SK-N-MC (cell line): Measurements from ENCODE around the gene BCL2L1.
"Not testable (repeated sequence)": the region's sequence is repeated elsewhere in the genome, so short reads cannot be mapped to it uniquely, and the experiment has no call there.

ENCODE experiments used
- DNase-seq: peaks from one replicate; pipeline ENCODE4 v3.0.0-alpha.2; 2011; ENCODE audit warnings: low read depth, low spot score
- H3K27ac ChIP-seq: fragments of 200-600 bp; sonication (generic); 2 replicates; pipeline ENCODE4 v1.5.1; 2016; ENCODE audit warnings: mixed run types
- H3K36me3 ChIP-seq: fragments of 200-600 bp; sonication (generic); 2 replicates; pipeline ENCODE4 v1.6.1; 2017; ENCODE audit warnings: antibody characterized with exemption, low read length, mixed read lengths; ENCODE audit not compliant: insufficient read depth
- H3K4me3 ChIP-seq: fragments of 200-600 bp; sonication (generic); 2 replicates; pipeline ENCODE4 v1.5.1; 2016
- H3K9ac ChIP-seq: fragments of 200-600 bp; sonication (generic); 2 replicates; pipeline ENCODE4 v1.8.0; 2017; ENCODE audit warnings: mixed run types, mixed read lengths; ENCODE audit not compliant: insufficient read length
- H3K9me3 ChIP-seq: fragments of 200-600 bp; sonication (generic); 2 replicates; pipeline ENCODE4 v1.6.1; 2017; ENCODE audit warnings: low read depth, mild to moderate bottlenecking, antibody characterized with exemption, low read length, moderate library complexity, mixed read lengths
- EZH2 ChIP-seq: fragments of 200-600 bp; sonication (generic); IDR thresholded peaks from one replicate; pipeline ENCODE4 v1.6.1; 2017; ENCODE audit warnings: antibody characterized with exemption
- FOXP2 ChIP-seq: optimal IDR thresholded peaks from 2 replicates; pipeline ENCODE3; 2011; ENCODE audit warnings: mild to moderate bottlenecking, moderate library complexity; ENCODE audit not compliant: insufficient read depth; ENCODE audit errors: extremely low read length, control extremely low read depth
- POLR2AphosphoS5 ChIP-seq: IDR thresholded peaks from 2 replicates; pipeline ENCODE4 v1.6.1; 2012; ENCODE audit warnings: mild to moderate bottlenecking, low read depth, low read length, borderline replicate concordance

Gene BCL2L1

DNA sequence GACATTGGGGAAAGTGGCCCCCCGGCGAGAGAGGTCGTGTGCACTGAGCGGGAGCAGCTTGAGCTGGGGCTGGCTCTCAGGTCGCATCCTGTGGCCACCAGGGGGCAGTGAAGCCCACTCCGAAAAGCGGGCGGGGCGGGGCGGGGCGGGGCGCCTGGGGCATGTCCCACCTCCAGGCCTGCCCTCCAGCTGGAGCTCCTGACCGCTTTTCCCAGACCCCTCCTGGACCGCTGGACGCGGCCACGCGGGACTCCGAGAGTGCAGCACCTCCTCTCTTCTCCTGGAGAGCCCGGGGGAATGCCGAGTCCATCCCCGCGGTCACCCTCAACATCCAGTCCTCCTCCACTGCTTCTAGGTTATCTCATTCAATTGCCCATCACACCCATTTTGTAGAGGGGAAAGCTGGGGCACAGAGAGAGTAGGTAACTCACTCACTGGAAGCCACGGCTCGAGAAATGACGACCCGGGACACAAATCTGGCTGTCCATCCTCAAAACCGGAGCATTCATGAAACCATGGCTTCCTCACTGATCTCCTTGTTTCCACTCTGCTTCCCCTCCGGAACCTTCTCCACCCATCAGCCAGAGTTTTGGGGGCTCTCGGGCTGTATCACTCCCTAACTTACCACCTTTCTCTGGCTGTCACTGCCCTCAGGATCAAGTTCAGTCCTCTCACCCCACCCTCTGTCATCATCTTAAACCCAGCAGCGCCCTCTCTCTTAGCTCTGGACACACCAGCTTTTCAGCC lies 60.9 kb downstream of the BCL2L1 start:
- H3K4me3 ChIP-seq = peak overlapping the region; percentile 70
- TF ChIP-seq EZH2 = no peak
- no peak for TF ChIP-seq POLR2AphosphoS5
- TF ChIP-seq FOXP2 = no peak
- no peak overlapping the region for H3K27ac ChIP-seq
- H3K9me3 ChIP-seq = no peaks in the 10 kb centered on the region
- no peak overlapping the region for H3K9ac ChIP-seq
- no peaks in the 10 kb centered on the region; the same call in 1 of the 2 replicates for H3K36me3 ChIP-seq
- DNase-seq = no peak

DNA sequence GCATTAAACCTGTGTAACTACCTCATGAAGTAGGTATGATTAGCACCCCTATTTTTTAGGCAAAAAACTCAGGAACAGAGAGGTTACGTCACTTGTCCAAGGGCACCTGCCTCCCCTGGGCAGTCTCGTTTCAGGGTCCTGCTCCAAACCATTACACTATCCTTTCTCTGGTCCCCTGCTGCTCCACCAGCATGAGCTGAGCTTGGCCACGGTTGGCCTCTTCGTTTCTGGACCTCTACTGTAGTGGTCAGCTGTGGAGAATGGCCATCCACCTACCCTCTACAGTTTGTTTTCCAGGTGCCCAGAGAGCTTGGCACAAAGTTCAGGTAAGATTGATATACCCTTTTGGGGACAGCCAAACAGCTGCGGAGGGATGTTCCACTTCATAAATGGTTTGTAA lies 68.1 kb downstream of the BCL2L1 start:
- TF ChIP-seq POLR2AphosphoS5 (no peak), EZH2 (no peak), FOXP2 (no peak)
- Histone ChIP-seq H3K27ac (no peak overlapping the region), H3K4me3 (no peak overlapping the region), H3K9ac (no peak overlapping the region), H3K9me3 (no peaks in the 10 kb centered on the region), H3K36me3 (no peaks in the 10 kb centered on the region)
- no peak for DNase-seq

DNA sequence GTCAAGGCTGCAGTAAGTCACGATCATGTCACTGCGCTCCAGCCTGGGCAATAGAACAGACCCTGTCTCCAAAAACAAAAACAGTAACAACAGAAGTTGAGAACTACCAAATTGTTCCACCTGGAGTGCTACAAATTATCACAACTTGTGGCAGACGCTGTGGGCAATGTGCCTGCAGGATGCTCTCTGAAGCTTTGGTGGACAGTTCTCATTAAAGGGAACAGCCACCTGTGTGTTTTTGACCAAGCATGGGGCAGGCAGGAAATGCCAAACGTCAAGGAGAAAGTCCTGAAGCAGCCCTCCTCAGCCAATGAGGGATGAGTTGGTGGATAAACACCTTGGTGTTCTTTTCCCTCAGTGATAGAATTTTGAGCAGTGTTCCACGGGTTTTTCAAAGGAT lies 69.1 kb downstream of the BCL2L1 start:
- Histone ChIP-seq H3K36me3 (no peaks in the 10 kb centered on the region), H3K4me3 (no peak overlapping the region), H3K9ac (no peak overlapping the region), H3K27ac (no peak overlapping the region), H3K9me3 (no peaks in the 10 kb centered on the region)
- DNase-seq = no peak
- no peak for TF ChIP-seq FOXP2
- TF ChIP-seq POLR2AphosphoS5 = no peak
- no peak for TF ChIP-seq EZH2

- Histone ChIP-seq H3K9ac (no peak overlapping the region), H3K9me3 (no peaks in the 10 kb centered on the region), H3K4me3 (no peak overlapping the region), H3K27ac (no peak overlapping the region), H3K36me3 (no peaks in the 10 kb centered on the region)
- DNase-seq = no peak
- TF ChIP-seq POLR2AphosphoS5 (no peak), FOXP2 (no peak), EZH2 (no peak)
Observed at GRCh38 chr20:31652917-31653396, 69.7 kb downstream of the BCL2L1 start.

DNA sequence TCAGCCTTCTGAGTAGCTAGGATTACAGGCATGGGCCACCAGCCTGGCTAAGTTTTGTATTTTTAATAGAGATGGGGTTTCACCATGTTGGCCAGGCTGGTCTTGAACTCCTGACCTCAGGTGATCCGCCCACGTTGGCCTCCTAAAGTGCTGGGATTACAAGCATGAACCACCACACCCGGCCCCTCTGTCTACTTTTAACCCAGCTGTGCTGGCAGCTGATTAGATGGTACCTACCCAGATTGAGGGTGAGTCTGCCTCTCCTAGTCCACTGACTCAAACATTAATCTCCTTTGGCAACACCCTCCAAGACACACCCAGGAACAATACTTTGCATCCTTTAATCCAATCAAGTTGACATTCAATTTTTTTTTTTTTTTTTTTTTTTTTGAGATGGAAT lies 74.6 kb downstream of the BCL2L1 start:
- not testable (repeated sequence) for H3K36me3 ChIP-seq, H3K4me3 ChIP-seq, H3K27ac ChIP-seq, H3K9ac ChIP-seq, H3K9me3 ChIP-seq, DNase-seq

- H3K36me3 ChIP-seq = no peaks in the 10 kb centered on the region
- H3K4me3 ChIP-seq = no peak overlapping the region
- no peak overlapping the region for H3K9ac ChIP-seq
- TF ChIP-seq POLR2AphosphoS5 (no peak), FOXP2 (no peak), EZH2 (no peak)
- no peaks in the 10 kb centered on the region for H3K9me3 ChIP-seq
- DNase-seq = no peak
- H3K27ac ChIP-seq = no peak overlapping the region
Observed at GRCh38 chr20:31644701-31645100, 78.0 kb downstream of the BCL2L1 start.

DNA sequence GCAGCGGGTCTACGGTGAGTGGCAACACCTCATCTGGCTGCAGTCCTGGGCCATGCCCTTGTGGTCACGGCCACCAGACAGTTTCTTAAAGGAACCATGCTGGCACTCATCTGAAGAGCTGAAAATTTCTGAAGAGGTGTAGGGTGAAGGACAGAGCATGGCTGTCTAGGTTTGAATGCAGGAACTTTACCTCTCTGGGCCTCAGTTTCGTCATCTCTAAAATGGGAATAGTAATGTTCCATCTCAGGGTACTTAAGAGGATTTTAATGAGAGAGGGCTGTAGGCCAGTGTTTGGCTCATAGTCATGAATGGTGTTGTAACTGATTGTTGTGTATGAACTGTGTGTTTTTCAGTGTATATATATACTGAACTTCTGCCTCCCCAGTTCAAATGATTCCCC lies 79.1 kb downstream of the BCL2L1 start:
- no peak overlapping the region for H3K4me3 ChIP-seq
- H3K36me3 ChIP-seq = no peaks in the 10 kb centered on the region
- no peak for DNase-seq
- H3K27ac ChIP-seq = no peak overlapping the region
- no peaks in the 10 kb centered on the region for H3K9me3 ChIP-seq
- no peak overlapping the region for H3K9ac ChIP-seq
- no peak for TF ChIP-seq EZH2
- no peak for TF ChIP-seq POLR2AphosphoS5
- no peak for TF ChIP-seq FOXP2

GRCh38 chr20:31642837-31643236 lies 79.8 kb downstream of the BCL2L1 start:
- no peak for DNase-seq
- no peaks in the 10 kb centered on the region for H3K9me3 ChIP-seq
- H3K36me3 ChIP-seq = no peaks in the 10 kb centered on the region
- no peak overlapping the region for H3K27ac ChIP-seq
- TF ChIP-seq EZH2 (no peak), POLR2AphosphoS5 (no peak), FOXP2 (no peak)
- no peak overlapping the region for H3K4me3 ChIP-seq
- no peak overlapping the region for H3K9ac ChIP-seq

DNA sequence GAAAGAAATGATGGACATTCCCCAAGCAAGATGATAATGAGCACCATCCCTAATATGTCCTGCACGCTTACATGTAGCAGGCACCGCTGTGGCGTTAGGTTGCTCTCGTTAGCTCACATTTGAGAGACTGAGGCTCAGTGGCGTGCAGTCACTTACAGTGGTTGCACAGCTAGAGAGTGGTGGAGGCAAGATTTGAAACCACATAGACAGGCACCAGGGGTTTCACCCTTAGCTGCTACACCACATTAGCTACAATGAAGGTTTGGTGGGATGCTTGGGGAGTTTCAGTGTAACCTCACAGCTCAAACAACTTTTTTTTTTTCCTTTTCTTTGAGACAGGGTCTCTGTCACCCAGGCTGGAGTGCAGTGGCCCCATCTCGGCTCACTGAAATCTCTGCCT lies 81.3 kb downstream of the BCL2L1 start:
- H3K4me3 ChIP-seq = no peak overlapping the region
- no peak overlapping the region for H3K9ac ChIP-seq
- H3K27ac ChIP-seq = no peak overlapping the region
- no peak for TF ChIP-seq POLR2AphosphoS5
- H3K36me3 ChIP-seq = no peaks in the 10 kb centered on the region
- H3K9me3 ChIP-seq = no peaks in the 10 kb centered on the region
- DNase-seq = no peak
